NOMO-1 (cell line): ENCODE results near the gene ATP5F1B.
"Not testable (repeated sequence)": the region's sequence is repeated elsewhere in the genome, so short reads cannot be mapped to it uniquely, and the experiment has no call there.

Experiments used
- DNase-seq, 2 experiments: peaks; one replicate each; lab custom pipeline; 2025; ENCODE audit not compliant: unreplicated experiment in 2 of 2; lab: John Stamatoyannopoulos, UW

Gene ATP5F1B

GRCh38 chr12:56653781-56654180 lies 8.0 kb upstream of the ATP5F1B start:
- not testable (repeated sequence) for DNase-seq

DNA sequence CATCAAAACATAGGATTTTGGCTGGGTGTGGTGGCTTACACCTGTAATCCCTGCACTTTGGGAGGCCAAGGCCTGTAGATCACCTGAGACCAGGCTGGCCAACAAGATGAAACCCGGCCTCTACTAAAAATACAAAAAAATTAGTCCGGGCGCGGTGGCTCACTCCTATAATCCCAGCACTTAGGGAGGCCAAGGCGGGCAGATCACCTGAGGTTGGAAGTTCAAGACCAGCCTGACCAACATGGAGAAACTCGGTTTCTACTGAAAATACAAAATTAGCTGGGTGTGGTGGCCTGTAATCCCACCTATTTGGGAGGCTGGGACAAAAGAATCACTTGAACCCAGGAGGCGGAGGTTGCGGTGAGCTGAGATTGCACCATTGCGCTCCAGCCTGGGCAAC lies 2.2 kb upstream of the ATP5F1B start:
- DNase-seq = not testable (repeated sequence)

- DNase-seq = no peak
Measured at GRCh38 chr12:56645201-56645716, 525 bp downstream of the ATP5F1B start.

GRCh38 chr12:56644654-56645053 lies 1.1 kb downstream of the ATP5F1B start:
- DNase-seq = no peak

DNA sequence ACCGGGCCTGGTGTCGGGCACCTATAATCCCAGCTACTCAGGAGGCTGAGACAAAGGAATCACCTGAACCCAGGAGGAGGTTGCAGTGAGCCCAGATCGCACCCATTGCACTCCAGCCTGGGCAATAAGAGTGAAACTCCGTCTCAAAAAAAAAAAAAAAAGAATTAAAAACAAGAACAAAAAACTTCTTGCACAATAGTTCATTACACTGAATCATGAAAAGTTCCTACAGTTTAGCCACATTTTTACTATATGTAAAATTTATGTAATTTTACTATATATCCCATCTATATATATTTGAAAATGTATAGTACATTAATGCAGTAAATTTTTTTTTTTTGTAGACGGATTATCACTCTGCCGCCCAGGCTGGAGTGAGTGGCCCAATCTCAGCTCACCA lies 4.6 kb downstream of the ATP5F1B start:
- no peak for DNase-seq

GRCh38 chr12:56637621-56638020 lies 8.2 kb downstream of the ATP5F1B start:
- no peak for DNase-seq

GRCh38 chr12:56636675-56637540 lies 8.9 kb downstream of the ATP5F1B start:
- DNase-seq = peak; percentile 95 to 98

- DNase-seq = peak; percentile 80 to 87
Measured at GRCh38 chr12:56635806-56636674, 9.7 kb downstream of the ATP5F1B start.

GRCh38 chr12:56634837-56635791 lies 10.7 kb downstream of the ATP5F1B start:
- DNase-seq = peak; percentile 56 to 76

- DNase-seq = no peak
Measured at GRCh38 chr12:56634242-56634836, 11.4 kb downstream of the ATP5F1B start.

GRCh38 chr12:56633468-56634241 lies 12.1 kb downstream of the ATP5F1B start:
- DNase-seq = no peak

- DNase-seq = no peak
Measured at GRCh38 chr12:56632701-56633467, 12.9 kb downstream of the ATP5F1B start.

DNA sequence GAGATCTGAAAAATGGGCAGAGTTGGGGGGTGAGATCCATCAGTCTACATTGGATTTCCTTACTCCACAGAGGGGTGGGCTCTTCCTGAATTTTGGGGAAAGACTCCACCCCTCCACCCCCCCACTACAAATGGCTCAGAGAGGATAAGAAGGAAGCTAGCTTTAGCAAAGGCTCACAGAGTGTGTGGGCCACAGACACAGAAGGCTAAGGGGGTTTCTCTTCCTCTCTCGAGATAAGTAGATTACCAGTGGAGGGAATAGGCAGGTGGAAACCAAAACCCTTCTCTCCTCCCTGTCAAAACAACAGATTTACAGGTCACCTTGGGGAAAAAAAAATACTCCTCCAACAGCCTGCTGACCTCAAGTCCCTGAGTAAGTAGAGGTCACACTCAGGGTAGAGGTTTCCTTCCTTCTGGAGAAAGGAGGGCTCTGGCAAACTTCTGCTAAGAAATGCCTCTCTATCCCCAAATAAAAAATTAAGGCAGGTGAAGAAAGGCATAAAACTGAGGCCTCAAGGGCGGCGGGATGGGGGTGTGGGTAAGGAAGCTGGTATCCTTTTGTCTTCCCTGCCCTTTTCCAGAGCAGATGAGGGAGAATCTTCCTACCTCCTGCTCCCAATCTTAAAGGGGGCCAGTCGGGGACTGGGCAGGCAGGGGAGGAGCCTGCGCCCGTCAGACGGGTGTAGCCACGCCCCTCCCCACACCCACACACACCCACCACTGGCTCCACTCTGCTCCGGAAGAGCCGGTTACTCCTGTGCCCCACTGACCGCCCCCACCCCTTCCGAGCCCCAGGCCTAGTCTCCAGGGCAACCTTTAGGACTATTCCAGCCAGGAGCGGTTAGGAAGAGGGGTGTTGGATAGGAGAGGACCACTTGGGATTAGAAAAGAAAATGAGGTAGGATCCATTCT lies 13.7 kb downstream of the ATP5F1B start:
- DNase-seq = peak; percentile 57 to 58

- peak; percentile 72 to 79 for DNase-seq
Measured at GRCh38 chr12:56630180-56630632, 15.6 kb downstream of the ATP5F1B start, which contains the start of gene BAZ2A. TSS of gene BAZ2A (minus strand) at chr12:56630326. CDS start at chr12:56617530, 12,796 bp downstream.

DNA sequence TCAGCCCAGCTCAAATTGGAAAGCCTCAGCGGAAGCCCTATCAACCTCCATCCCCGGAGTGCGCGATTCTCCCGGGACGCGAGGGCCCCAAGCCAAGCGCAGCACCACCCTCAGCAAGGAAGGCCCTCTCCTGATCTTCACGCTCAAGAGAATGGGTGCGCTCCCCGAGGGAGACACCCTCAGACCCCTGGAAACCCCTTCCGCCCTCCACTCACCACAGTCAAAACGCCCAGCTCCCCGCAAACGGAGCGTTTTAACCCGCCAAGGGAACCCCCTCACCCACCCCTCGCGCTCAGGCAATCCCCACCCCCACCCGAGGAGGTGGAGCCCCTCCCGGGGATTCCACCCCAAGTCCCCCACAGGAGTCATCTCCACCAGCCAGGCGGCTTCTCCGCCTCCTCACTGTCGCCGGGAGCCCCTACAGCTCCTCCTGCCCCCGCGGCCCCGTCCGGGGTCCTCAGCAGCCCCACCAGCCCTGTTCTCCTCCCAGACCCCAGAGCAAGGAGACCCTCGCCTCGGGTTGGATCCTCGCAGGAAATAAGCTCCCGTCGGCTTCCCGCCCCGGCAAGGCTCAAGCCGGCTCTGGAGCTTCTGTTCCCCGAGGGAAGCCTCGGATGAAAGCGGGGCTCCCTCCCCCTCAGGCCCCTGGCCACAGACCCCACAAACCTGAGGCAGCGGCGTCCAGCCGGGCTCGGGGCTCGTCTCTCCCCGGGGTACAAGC lies 16.2 kb downstream of the ATP5F1B start:
- no peak for DNase-seq

GRCh38 chr12:56628671-56629458 lies 16.9 kb downstream of the ATP5F1B start:
- DNase-seq = peak in 1 of 2 experiments; percentile 61
